C4-2B (cell line): ENCODE data around the gene GAS2L2.

Source experiments
- H3K27ac ChIP-seq: fragments of 450-650 bp; 2 replicates; pipeline ENCODE4 v1.5.1; 2017
- CTCF ChIP-seq: fragments of 450-650 bp; conservative IDR thresholded peaks from 2 replicates; pipeline ENCODE4 v1.5.1; 2017; ENCODE audit warnings: mild to moderate bottlenecking
- ZFX ChIP-seq: fragments of 450-650 bp; IDR thresholded peaks from 2 replicates; pipeline ENCODE4 v1.6.1; 2017

GAS2L2 gene

GRCh38 chr17:35715416-35715815, 37.6 kb downstream of the GAS2L2 start:
- TF ChIP-seq ZFX (no peak), CTCF (no peak)

GRCh38 chr17:35714988-35715387, 38.1 kb downstream of the GAS2L2 start:
- no peak overlapping the region for H3K27ac ChIP-seq
- TF ChIP-seq ZFX (no peak), CTCF (no peak)

More at GRCh38 chr17:35715416-35715815, 37.6 kb downstream of the GAS2L2 start:
- H3K27ac ChIP-seq, result no peak overlapping the region

- no peak for TF ChIP-seq CTCF
- TF ChIP-seq ZFX, result no peak
- no peak overlapping the region for H3K27ac ChIP-seq
Observed at GRCh38 chr17:35713069-35713728, 39.8 kb downstream of the GAS2L2 start.

- H3K27ac ChIP-seq, result no peak overlapping the region
Observed at GRCh38 chr17:35710950-35711349, 42.1 kb downstream of the GAS2L2 start.

GRCh38 chr17:35709874-35710273, 43.2 kb downstream of the GAS2L2 start:
- TF ChIP-seq CTCF, result no peak
- TF ChIP-seq ZFX, result no peak

More at GRCh38 chr17:35710950-35711349, 42.1 kb downstream of the GAS2L2 start:
- TF ChIP-seq CTCF (no peak), ZFX (no peak)

GRCh38 chr17:35708951-35709350, 44.1 kb downstream of the GAS2L2 start:
- H3K27ac ChIP-seq, result no peak overlapping the region
- no peak for TF ChIP-seq CTCF

More at GRCh38 chr17:35709874-35710273, 43.2 kb downstream of the GAS2L2 start:
- H3K27ac ChIP-seq, result no peak overlapping the region

GRCh38 chr17:35708149-35708548, 44.9 kb downstream of the GAS2L2 start:
- no peak for TF ChIP-seq CTCF
- no peak for TF ChIP-seq ZFX
- no peak overlapping the region for H3K27ac ChIP-seq
